H1 (cell line): ENCODE results near the gene MTMR6. TPM values are rescaled to one million over a fixed set of nuclear protein-coding genes. Genes with fewer than 3 reads are reported as not detected.

Experiments used
- CTCF ChIA-PET: fragments of 300-600 bp; sonication (Branson Sonifier 250); formaldehyde crosslinking; loops from one replicate; lab custom pipeline; 2021; ENCODE audit not compliant: partially characterized antibody; lab: Charles Lee
- POLR2A ChIA-PET: fragments of 300-600 bp; sonication (Branson Sonifier 250); formaldehyde crosslinking; loops from one replicate; lab custom pipeline; 2021; ENCODE audit warnings: inconsistent platforms; ENCODE audit not compliant: partially characterized antibody; lab: Charles Lee
- DNase-seq, 2 experiments: peaks; one replicate each; pipeline versions ENCODE4 v3.0.0 to v3.0.0-alpha.2; 2010 to 2022; ENCODE audit warnings: low spot score in 2 of 2, low read depth in 1 of 2, mixed read lengths in 1 of 2
- FAIRE-seq: peaks from 2 replicates; lab custom pipeline; 2011; peaks lifted over from hg19 to GRCh38; lab: Jason Lieb, UNC
- H2AFZ ChIP-seq: 2 replicates; pipeline ENCODE4 v1.8.1; 2012; ENCODE audit warnings: low read length, inconsistent platforms
- H2AK5ac ChIP-seq: 2 replicates; pipeline ENCODE4 v1.6.1; 2013; ENCODE audit warnings: low read depth, low read length
- H2BK120ac ChIP-seq: replicated peaks from 2 replicates; pipeline ENCODE3; 2013; ENCODE audit warnings: low read depth, low read length, inconsistent platforms
- H2BK12ac ChIP-seq: 2 replicates; pipeline ENCODE4 v1.6.1; 2013; ENCODE audit warnings: low read depth, low read length
- H2BK15ac ChIP-seq: 2 replicates; pipeline ENCODE4 v1.6.1; 2013; ENCODE audit warnings: low read length
- H2BK20ac ChIP-seq: 2 replicates; pipeline ENCODE4 v1.6.1; 2013; ENCODE audit warnings: low read length
- H2BK5ac ChIP-seq: 2 replicates; pipeline ENCODE4 v1.6.1; 2013; ENCODE audit warnings: low read depth, low read length
- H3K14ac ChIP-seq: 2 replicates; pipeline ENCODE4 v1.6.1; 2013; ENCODE audit warnings: inconsistent platforms; ENCODE audit not compliant: insufficient read length
- H3K18ac ChIP-seq: 2 replicates; pipeline ENCODE4 v1.6.1; 2013; ENCODE audit warnings: low read length; ENCODE audit errors: extremely low read depth
- H3K23ac ChIP-seq: 2 replicates; pipeline ENCODE4 v1.6.1; 2013; ENCODE audit warnings: inconsistent platforms; ENCODE audit not compliant: insufficient read length
- H3K23me2 ChIP-seq: 2 replicates; pipeline ENCODE4 v1.6.1; 2013; ENCODE audit warnings: low read depth, low read length
- H3K27ac ChIP-seq: 2 replicates; pipeline ENCODE4 v1.6.1; 2011; ENCODE audit warnings: low read depth, low read length, inconsistent platforms
- H3K27me3 ChIP-seq, 4 experiments: replicated peaks in 1 of 4; 1 replicate in 1 of 4; 2 replicates in 3 of 4; pipeline versions ENCODE4 v1.6.1 to v1.8.1; 2011 to 2013; ENCODE audit warnings: low read length in 3 of 4, mild to moderate bottlenecking in 3 of 4, inconsistent platforms in 2 of 4, mixed read lengths in 2 of 4, moderate library complexity in 1 of 4; ENCODE audit not compliant: control insufficient read depth in 3 of 4, insufficient read depth in 3 of 4; ENCODE audit errors: extremely low read depth in 1 of 4
- H3K36me3 ChIP-seq, 4 experiments: 2 replicates each; pipeline versions ENCODE4 v1.6.1 to v1.8.1; 2011 to 2013; ENCODE audit warnings: mild to moderate bottlenecking in 4 of 4, low read length in 3 of 4, moderate library complexity in 2 of 4, control low read depth in 1 of 4, inconsistent platforms in 1 of 4; ENCODE audit not compliant: insufficient read depth in 4 of 4, control insufficient read depth in 2 of 4
- H3K4ac ChIP-seq: replicated peaks from 2 replicates; pipeline ENCODE3; 2013; ENCODE audit warnings: low read length, low read depth, mixed read lengths, inconsistent platforms; ENCODE audit not compliant: insufficient read length
- H3K4me1 ChIP-seq, 4 experiments: replicated peaks in 1 of 4; 1 replicate in 1 of 4; 2 replicates in 3 of 4; pipeline versions ENCODE4 v1.6.1 to v1.8.1; 2011 to 2013; ENCODE audit warnings: low read length in 3 of 4, inconsistent platforms in 2 of 4, mixed read lengths in 1 of 4; ENCODE audit not compliant: insufficient read depth in 4 of 4, control insufficient read depth in 3 of 4
- H3K4me2 ChIP-seq, 2 experiments: 2 replicates each; pipeline versions ENCODE4 v1.6.1 to v1.8.1; 2011 to 2013; ENCODE audit warnings: low read depth in 2 of 2, low read length in 2 of 2, control low read depth in 1 of 2, inconsistent platforms in 1 of 2, mild to moderate bottlenecking in 1 of 2; ENCODE audit not compliant: insufficient read depth in 1 of 2
- H3K4me3 ChIP-seq, 4 experiments: fragments of 200-600, 300-600 bp in 1 of 4; sonication (generic), shearing (Covaris generic), sonication (Bioruptor Twin) in 1 of 4; 2 replicates each; pipeline versions ENCODE4 v1.5.1 to v1.8.1; 2011 to 2016; ENCODE audit warnings: low read length in 4 of 4, low read depth in 3 of 4, control low read depth in 2 of 4, inconsistent platforms in 2 of 4, mild to moderate bottlenecking in 2 of 4, mixed read lengths in 1 of 4, moderate library complexity in 1 of 4; ENCODE audit not compliant: insufficient read depth in 2 of 4; ENCODE audit errors: extremely low read depth in 1 of 4
- H3K56ac ChIP-seq: replicated peaks from 2 replicates; pipeline ENCODE3; 2013; ENCODE audit warnings: low read depth, mild to moderate bottlenecking, mixed read lengths, low read length, inconsistent platforms; ENCODE audit not compliant: insufficient read length
- H3K79me1 ChIP-seq: 2 replicates; pipeline ENCODE4 v1.6.1; 2013; ENCODE audit warnings: low read depth, low read length, control low read depth
- H3K79me2 ChIP-seq, 2 experiments: 2 replicates each; pipeline versions ENCODE4 v1.6.1 to v1.8.1; 2012 to 2013; ENCODE audit warnings: low read length in 2 of 2, mild to moderate bottlenecking in 2 of 2, inconsistent platforms in 1 of 2; ENCODE audit not compliant: insufficient read depth in 2 of 2, control insufficient read depth in 1 of 2
- H3K9ac ChIP-seq, 4 experiments: replicated peaks in 1 of 4; 1 replicate in 1 of 4; 2 replicates in 3 of 4; pipeline versions ENCODE4 v1.6.1 to v1.8.1; 2011 to 2013; ENCODE audit warnings: low read depth in 3 of 4, low read length in 3 of 4, control low read depth in 2 of 4, mild to moderate bottlenecking in 2 of 4, moderate library complexity in 2 of 4, inconsistent platforms in 1 of 4; ENCODE audit errors: extremely low read depth in 1 of 4
- H3K9me3 ChIP-seq, 2 experiments: 2 replicates each; pipeline versions ENCODE4 v1.6.1 to v1.8.1; 2012 to 2013; ENCODE audit warnings: mild to moderate bottlenecking in 2 of 2, moderate library complexity in 2 of 2, control low read depth in 1 of 2, inconsistent platforms in 1 of 2, low read depth in 1 of 2, low read length in 1 of 2, mixed read lengths in 1 of 2; ENCODE audit not compliant: insufficient read depth in 2 of 2
- H4K20me1 ChIP-seq, 2 experiments: replicated peaks in 1 of 2; 2 replicates each; pipeline versions ENCODE3 to v1.8.1; 2011 to 2013; ENCODE audit warnings: inconsistent platforms in 2 of 2, low read length in 2 of 2, mild to moderate bottlenecking in 1 of 2; ENCODE audit not compliant: insufficient read depth in 2 of 2, control insufficient read depth in 1 of 2
- H4K5ac ChIP-seq: 2 replicates; pipeline ENCODE4 v1.6.1; 2013; ENCODE audit warnings: low read length, low read depth, mixed read lengths, inconsistent platforms; ENCODE audit not compliant: insufficient read length
- H4K8ac ChIP-seq: 2 replicates; pipeline ENCODE4 v1.8.0; 2013; ENCODE audit warnings: mild to moderate bottlenecking, moderate library complexity, low read length, inconsistent platforms; ENCODE audit not compliant: insufficient read depth; ENCODE audit errors: extremely low read depth
- H4K91ac ChIP-seq: replicated peaks from 2 replicates; pipeline ENCODE3; 2013; ENCODE audit warnings: low read length, mixed read lengths, inconsistent platforms; ENCODE audit not compliant: insufficient read length
- ATF2 ChIP-seq: IDR thresholded peaks from 2 replicates; pipeline ENCODE4 v1.6.1; 2012; ENCODE audit warnings: low read length, inconsistent platforms
- CBX8 ChIP-seq: fragments of 300-800, 300-1000 bp; sonication (generic); IDR thresholded peaks from 2 replicates; pipeline ENCODE4 v1.7.1; 2016; ENCODE audit warnings: low read depth, low read length, borderline replicate concordance
- GTF2F1 ChIP-seq: IDR thresholded peaks from 2 replicates; pipeline ENCODE4 v1.6.1; 2012; ENCODE audit warnings: low read depth, low read length, improper control_type of control experiment, borderline replicate concordance
- MAFK ChIP-seq: IDR thresholded peaks from 2 replicates; pipeline ENCODE4 v1.6.1; 2012; ENCODE audit warnings: low read depth, mild to moderate bottlenecking, improper control_type of control experiment, low read length
- POU5F1 ChIP-seq: IDR thresholded peaks from 2 replicates; pipeline ENCODE4 v1.6.1; 2011; ENCODE audit warnings: low read depth, mild to moderate bottlenecking, low read length, moderate library complexity
- RNF2 ChIP-seq: fragments of 200-900, 300-1000 bp; sonication (generic); IDR thresholded peaks from 2 replicates; pipeline ENCODE4 v1.7.1; 2016; ENCODE audit warnings: borderline replicate concordance, low read depth, mild to moderate bottlenecking, antibody characterized with exemption, low read length; ENCODE audit not compliant: poor library complexity, severe bottlenecking; ENCODE audit errors: missing control alignments
- SP4 ChIP-seq: IDR thresholded peaks from 2 replicates; pipeline ENCODE4 v1.6.1; 2012; ENCODE audit warnings: low read length, inconsistent platforms
- TAF1 ChIP-seq: IDR thresholded peaks from 2 replicates; pipeline ENCODE4 v1.6.1; 2011; ENCODE audit warnings: mild to moderate bottlenecking, low read depth, low read length
- TAF7 ChIP-seq: optimal IDR thresholded peaks from 2 replicates; pipeline ENCODE3; 2011; ENCODE audit warnings: low read depth, mild to moderate bottlenecking, inconsistent platforms, low read length, moderate library complexity, borderline replicate concordance
- TBP ChIP-seq: IDR thresholded peaks from 2 replicates; pipeline ENCODE4 v1.6.1; 2011; ENCODE audit warnings: low read depth, low read length, improper control_type of control experiment
- TCF12 ChIP-seq: IDR thresholded peaks from 2 replicates; pipeline ENCODE4 v1.6.1; 2011; ENCODE audit warnings: low read depth, mild to moderate bottlenecking, low read length
- YY1 ChIP-seq: IDR thresholded peaks from 2 replicates; pipeline ENCODE4 v1.6.1; 2011; ENCODE audit warnings: low read depth, mild to moderate bottlenecking, low read length
- WGBS, 2 experiments: shearing (Covaris generic) in 1 of 2; methylation state at CpG; one replicate each; pipeline versions ENCODE4 v1.1.6 to v1.1.7; 2013 to 2015; ENCODE audit warnings: low lambda C conversion rate in 2 of 2, mixed read lengths in 2 of 2, inconsistent platforms in 1 of 2, low coverage in 1 of 2, missing lambda C conversion rate in 1 of 2; ENCODE audit not compliant: insufficient replicate concordance in 2 of 2, insufficient coverage in 1 of 2, insufficient read length in 1 of 2; ENCODE audit errors: extremely low coverage in 1 of 2, missing lambda C conversion rate in 1 of 2; 5-methylcytosine and 5-hydroxymethylcytosine counted together
- polyA plus RNA-seq, 7 experiments: library from polyadenylated mRNA; depleted of rRNA in 3 of 7; stranded (reverse) in 5 of 7; unstranded in 2 of 7; fragments of >200 nt in 5 of 7; fragments of 200-250 nt in 2 of 7; gene quantifications; 1 replicate in 5 of 7; 2 replicates in 1 of 7; 4 replicates in 1 of 7; pipeline versions ENCODE4 v1.2.1 to v1.2.3, GENCODE V29; 2011 to 2013; ENCODE audit warnings: missing spikeins in 2 of 7, mixed read lengths in 2 of 7
- total RNA-seq: library from RNA; stranded (reverse); fragmentation: NEBNext Ultra II Directional; extraction: Animal tissue kit (Norgen Biotek cat#: 25700); gene quantifications from 2 replicates; pipeline ENCODE4 v1.2.1, GENCODE V29; 2021

The MTMR6 gene
- total and polyA plus RNA-seq, 2 of the 8 experiments (the other 6 are each of a cell fraction or from before 2014, with no cell fraction given) = 2.1 to 8.4 TPM

- Histone ChIP-seq H3K9ac (no peak overlapping the region), H2AFZ (peak overlapping the region; percentile 87), H3K4me3 (no peak overlapping the region)
- TF ChIP-seq YY1 (no peak), CBX8 (no peak), SP4 (no peak), TCF12 (no peak), RNF2 (no peak), ATF2 (no peak), TAF1 (no peak), TBP (no peak), MAFK (no peak), TAF7 (no peak), GTF2F1 (no peak), POU5F1 (no peak)
These were observed 84.1 kb downstream of the MTMR6 start for GRCh38 chr13:25203127-25203740.

More at GRCh38 chr13:25203127-25203740, 84.1 kb downstream of the MTMR6 start:
- FAIRE-seq (no peak), DNase-seq (no peak)
- Histone ChIP-seq H3K4ac (no peak overlapping the region), H3K79me1 (no peaks in the 10 kb centered on the region), H2BK15ac (no peak overlapping the region), H3K4me1 (peaks cover 0 to 5% (median under 1%) of the 10 kb centered on the region in 4 experiments; a peak in 2 of 7 replicates), H3K27ac (no peak overlapping the region), H3K14ac (no peak overlapping the region), H2BK120ac (no peak overlapping the region), H4K5ac (no peak overlapping the region), H4K91ac (no peak overlapping the region), H3K56ac (no peak overlapping the region), H3K4me2 (no peak overlapping the region), H4K8ac (peak overlapping the region; percentile 63; the same call in 1 of the 2 replicates), H2BK12ac (no peak overlapping the region), H3K9me3 (no peaks in the 10 kb centered on the region), H2AK5ac (no peak overlapping the region), H3K23ac (no peak overlapping the region), H3K18ac (no peak overlapping the region), H4K20me1 (no peaks in the 10 kb centered on the region), H3K27me3 (no peaks in the 10 kb centered on the region), H3K23me2 (no peaks in the 10 kb centered on the region), H2BK5ac (no peak overlapping the region), H2BK20ac (no peak overlapping the region), H3K79me2 (no peaks in the 10 kb centered on the region), H3K36me3 (no peaks in the 10 kb centered on the region)
- ChIA-PET POLR2A (no interaction called here), CTCF (interaction anchor here (0.5 to 1.0 kb wide), 2 partner anchors 10 to 60 kb away, joined by 3 read pairs; no protein-coding TSS in a partner anchor)
- WGBS, 2 experiments = 75% methylated on average over 16 of the region's 17 CpGs; no CpG with 5 or more reads in 1 of the 2 experiments
